Breast epithelium (tissue), 3 donors: Measurements from ENCODE around the gene POMT1.
"Not testable (repeated sequence)": the region's sequence is repeated elsewhere in the genome, so short reads cannot be mapped to it uniquely, and the experiment has no call there.

Experiments
- CTCF ChIP-seq, 3 donors: fragments of 450-650 bp; IDR thresholded peaks; one replicate each; pipeline ENCODE4 v1.5.1; 2016 to 2017; ENCODE audit warnings: antibody characterized with exemption in 3 of 3, mild to moderate bottlenecking in 3 of 3, moderate library complexity in 3 of 3
- POLR2A ChIP-seq: fragments of 450-650 bp; IDR thresholded peaks from one replicate; pipeline ENCODE4 v1.6.1; 2016; ENCODE audit warnings: antibody characterized with exemption, mild to moderate bottlenecking, moderate library complexity
- POLR2AphosphoS5 ChIP-seq, 3 donors: sonication (generic); formaldehyde crosslinking; IDR thresholded peaks; one replicate each; pipeline ENCODE4 v1.6.1; 2017; ENCODE audit warnings: antibody characterized with exemption in 3 of 3

- TF ChIP-seq POLR2A; CTCF (IDR thresholded peaks at IDR 0.05); POLR2AphosphoS5 (IDR thresholded peaks at IDR 0.05): not testable (repeated sequence)
These were observed 47.7 kb downstream of the POMT1 start for GRCh38 chr9:131550465-131550864.
